Measurements from ENCODE around the gene SMC6.
A peak's percentile ranks its signal among the peaks of the same experiment; 100 is the strongest.

SMC6 gene

GRCh38 chr2:17763641-17764333 is 10.2 kb upstream of the SMC6 start:
- no peak for FAIRE-seq

- FAIRE-seq: peak; percentile 36
Measured at GRCh38 chr2:17762451-17762850, 8.8 kb upstream of the SMC6 start.

GRCh38 chr2:17759805-17760204 is 6.2 kb upstream of the SMC6 start:
- no peak for FAIRE-seq

- FAIRE-seq: no peak
Measured at GRCh38 chr2:17758118-17758517, 4.5 kb upstream of the SMC6 start.

- no peak for FAIRE-seq
Measured at GRCh38 chr2:17757321-17757720, 3.7 kb upstream of the SMC6 start.

GRCh38 chr2:17756668-17757067 is 3.1 kb upstream of the SMC6 start:
- no peak for FAIRE-seq

GRCh38 chr2:17754773-17755425 is 1.3 kb upstream of the SMC6 start:
- FAIRE-seq: no peak

- FAIRE-seq: no peak
Measured at GRCh38 chr2:17752892-17753802, 463 bp downstream of the SMC6 start.

- no peak for FAIRE-seq
Measured at GRCh38 chr2:17752246-17752645, 1.4 kb downstream of the SMC6 start.

- no peak for FAIRE-seq
Measured at GRCh38 chr2:17749753-17750438, 3.7 kb downstream of the SMC6 start.

GRCh38 chr2:17748745-17749144 is 4.9 kb downstream of the SMC6 start:
- FAIRE-seq: no peak

- no peak for FAIRE-seq
Measured at GRCh38 chr2:17747684-17748452, 5.7 kb downstream of the SMC6 start.

- FAIRE-seq: no peak
Measured at GRCh38 chr2:17740203-17740602, 13.4 kb downstream of the SMC6 start.

GRCh38 chr2:17736989-17737388 is 16.6 kb downstream of the SMC6 start:
- FAIRE-seq: no peak

- FAIRE-seq: no peak
Measured at GRCh38 chr2:17735864-17736263, 17.7 kb downstream of the SMC6 start.

- no peak for FAIRE-seq
Measured at GRCh38 chr2:17733599-17733998, 20.0 kb downstream of the SMC6 start.

- FAIRE-seq: no peak
Measured at GRCh38 chr2:17729880-17730279, 23.7 kb downstream of the SMC6 start.

GRCh38 chr2:17728210-17728609 is 25.4 kb downstream of the SMC6 start:
- FAIRE-seq: no peak

- no peak for FAIRE-seq
Measured at GRCh38 chr2:17719562-17720371, 33.8 kb downstream of the SMC6 start.

- no peak for FAIRE-seq
Measured at GRCh38 chr2:17718689-17719088, 34.9 kb downstream of the SMC6 start.

- no peak for FAIRE-seq
Measured at GRCh38 chr2:17717666-17718065, 35.9 kb downstream of the SMC6 start.
